ENCODE results near the gene EVI2B.
"Not testable (repeated sequence)": the region's sequence is repeated elsewhere in the genome, so short reads cannot be mapped to it uniquely, and the experiment has no call there.

Gene EVI2B

DNA sequence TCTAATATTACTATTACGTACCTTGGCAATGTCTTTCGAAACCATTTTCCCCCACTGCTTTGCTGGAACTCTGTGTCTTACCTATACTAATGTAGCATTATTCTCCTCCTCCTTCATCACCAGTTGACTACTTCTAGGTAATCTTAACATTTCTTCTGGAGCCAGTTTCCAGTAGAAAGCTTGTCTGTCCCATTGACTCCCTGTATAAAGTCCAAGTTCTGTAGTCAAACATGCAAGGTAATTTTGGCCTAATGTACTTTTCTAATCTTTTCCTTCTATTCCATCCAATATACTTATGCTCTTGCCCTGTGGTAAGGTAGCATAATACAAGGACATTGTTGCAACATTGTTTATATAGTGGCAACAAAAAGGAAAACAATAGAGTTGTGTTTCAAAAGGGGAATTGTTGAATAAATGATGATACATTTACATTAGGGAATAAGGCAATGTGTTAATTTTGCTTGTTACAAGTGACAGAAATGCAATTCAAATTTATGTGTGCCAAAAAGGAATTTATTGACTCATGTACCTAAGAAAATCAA is 44.7 kb downstream of the EVI2B start:
- no peak for DNase-seq

DNA sequence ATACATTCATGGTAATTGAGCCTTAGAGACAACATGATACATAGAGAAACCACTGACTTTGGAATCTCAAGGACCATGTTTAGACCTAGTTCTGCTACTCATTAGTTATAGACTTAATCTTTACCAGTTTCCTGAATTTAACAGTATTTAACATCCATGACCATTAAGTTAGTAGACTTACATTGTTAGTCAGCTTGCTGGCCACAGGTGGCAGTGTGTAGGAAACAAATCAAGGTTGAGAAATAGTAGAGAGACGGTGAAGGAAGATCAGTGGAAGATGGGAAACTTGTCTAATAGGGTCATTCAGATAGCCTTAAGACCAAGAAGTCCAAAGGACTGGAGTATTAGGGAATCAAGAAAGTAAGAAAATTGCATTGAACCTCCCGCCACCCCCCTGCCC is 47.8 kb downstream of the EVI2B start:
- no peak for DNase-seq

DNA sequence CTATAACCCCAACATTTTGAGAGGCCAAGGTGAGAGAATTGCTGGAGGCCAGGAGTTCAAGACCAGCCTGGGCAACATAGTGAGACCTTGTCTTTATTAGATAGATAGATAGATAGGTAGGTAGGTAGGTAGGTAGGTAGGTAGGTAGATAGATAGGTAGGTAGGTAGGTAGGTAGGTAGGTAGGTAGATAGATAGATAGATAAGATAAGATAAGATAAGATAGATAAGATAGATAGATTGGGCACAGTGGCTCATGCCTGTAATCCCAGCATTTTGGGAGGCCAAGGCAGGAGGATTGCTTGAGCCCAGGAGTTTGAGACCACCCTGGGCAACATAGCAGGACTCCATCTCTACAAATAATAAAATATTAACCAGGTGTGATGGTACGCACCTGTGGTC is 50.9 kb downstream of the EVI2B start:
- not testable (repeated sequence) for DNase-seq

DNA sequence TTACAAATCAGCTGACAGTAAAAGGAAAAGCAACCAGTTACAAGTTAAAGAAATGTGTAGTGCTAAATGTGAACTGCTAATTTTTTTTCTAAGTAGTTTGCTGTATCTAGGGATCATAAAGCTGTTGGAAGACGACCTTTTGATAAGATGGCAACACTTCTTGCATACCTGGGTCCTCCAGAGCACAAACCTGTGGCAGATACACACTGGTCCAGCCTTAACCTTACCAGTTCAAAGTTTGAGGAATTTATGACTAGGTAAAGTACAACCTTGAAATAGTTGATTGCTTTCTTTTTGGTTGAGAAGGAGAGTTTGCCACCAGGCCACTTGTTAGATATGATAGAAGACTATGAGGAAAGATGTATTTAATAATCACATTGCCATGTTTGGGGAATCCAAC is 52.3 kb downstream of the EVI2B start:
- DNase-seq, result no peak

DNA sequence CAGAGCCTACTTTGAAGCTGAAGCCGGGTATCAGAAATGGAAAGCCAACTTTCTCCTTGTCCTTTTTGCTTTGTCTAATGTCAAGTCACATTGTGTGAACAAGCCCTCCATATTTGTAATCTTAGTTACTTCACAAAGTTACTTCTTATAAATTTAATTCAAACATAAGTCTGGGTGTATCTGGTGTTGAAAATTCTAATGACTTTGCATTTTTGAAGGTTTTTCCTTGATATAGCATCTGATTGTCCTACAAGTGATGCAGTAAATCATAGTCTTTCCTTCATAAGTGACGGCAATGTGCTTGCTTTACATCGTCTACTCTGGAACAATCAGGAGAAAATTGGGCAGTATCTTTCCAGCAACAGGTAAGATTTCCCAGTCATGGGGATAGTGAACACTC is 53.7 kb downstream of the EVI2B start:
- DNase-seq, result no peak

DNA sequence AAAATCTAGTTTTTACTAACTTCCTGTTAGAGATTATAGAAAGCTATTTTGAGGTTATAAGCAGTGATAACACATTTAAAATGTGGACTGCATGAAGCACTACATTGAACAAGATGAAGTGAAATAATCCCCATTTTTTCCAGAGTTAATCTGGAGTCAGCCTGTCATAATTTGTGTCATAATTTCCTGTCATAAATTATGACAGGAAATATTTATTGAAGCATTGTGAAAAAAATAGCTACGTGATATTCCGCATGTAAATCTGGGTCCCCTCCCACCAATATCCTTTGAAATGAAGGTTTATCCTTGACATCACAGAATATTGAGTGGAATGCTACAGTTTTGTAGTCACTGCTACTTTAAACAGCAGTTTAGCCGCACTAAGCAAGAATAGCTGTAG is 56.9 kb downstream of the EVI2B start:
- no peak for DNase-seq

DNA sequence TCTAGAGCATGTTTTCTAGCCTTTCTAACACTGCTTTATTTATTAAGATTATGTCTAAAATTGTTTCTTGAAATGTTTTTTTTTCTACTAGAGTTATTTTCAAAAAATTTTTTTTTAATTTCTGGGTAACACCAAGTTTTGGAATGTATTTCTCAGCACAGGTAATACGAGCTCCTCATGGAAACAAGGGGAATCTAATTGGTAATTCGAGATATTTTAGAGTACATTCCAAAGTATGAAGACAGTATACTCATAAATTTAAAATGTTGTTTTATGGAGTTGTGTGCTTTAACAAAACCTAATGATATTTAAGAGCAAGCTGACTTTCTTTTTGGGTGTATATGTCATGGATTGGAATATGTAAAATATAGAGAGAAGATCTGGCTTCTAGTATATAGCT is 59.2 kb downstream of the EVI2B start:
- DNase-seq, result no peak

All from activated CD4-positive, alpha-beta T cell treated with anti-CD3 and anti-CD28 coated beads, Interleukin-2, amount 50 U/mL, for 16 hours (primary cell).